Measurements from ENCODE around the gene EXOSC1.

- TF ChIP-seq FOXM1 (IDR thresholded peaks at IDR 0.05; ENCODE audit: low read depth) = no peak
- no peak for TF ChIP-seq SMC3 (IDR thresholded peaks at IDR 0.05; ENCODE audit: low read depth, low read length)
These were observed 18.8 kb downstream of the EXOSC1 start for GRCh38 chr10:97426776-97427570.
